ENCODE results near the gene FUT1. TPM values are rescaled to one million over a fixed set of nuclear protein-coding genes. Genes with fewer than 3 reads are reported as not detected.
A peak's percentile ranks its signal among the peaks of the same experiment; 100 is the strongest.
"Not testable (repeated sequence)": the region's sequence is repeated elsewhere in the genome, so short reads cannot be mapped to it uniquely, and the experiment has no call there.

FUT1 gene
- total and polyA plus RNA-seq, 8 donors: 6.5 to 29.7 (median 11.4) TPM

- Histone ChIP-seq H3K36me3 (no peaks in the 10 kb centered on the region), H3K9me3 (no peaks in the 10 kb centered on the region), H3K27ac (no peak overlapping the region), H3K27me3 (no peaks in the 10 kb centered on the region), H3K4me1 (no peaks in the 10 kb centered on the region), H3K4me3 (no peak overlapping the region)
- DNase-seq (no peak), FAIRE-seq (no peak), ATAC-seq (no peak)
- WGBS, 2 donors: 66 to 71% methylated on average over 8 of the region's 8 CpGs
- TF ChIP-seq, protein P1, sequence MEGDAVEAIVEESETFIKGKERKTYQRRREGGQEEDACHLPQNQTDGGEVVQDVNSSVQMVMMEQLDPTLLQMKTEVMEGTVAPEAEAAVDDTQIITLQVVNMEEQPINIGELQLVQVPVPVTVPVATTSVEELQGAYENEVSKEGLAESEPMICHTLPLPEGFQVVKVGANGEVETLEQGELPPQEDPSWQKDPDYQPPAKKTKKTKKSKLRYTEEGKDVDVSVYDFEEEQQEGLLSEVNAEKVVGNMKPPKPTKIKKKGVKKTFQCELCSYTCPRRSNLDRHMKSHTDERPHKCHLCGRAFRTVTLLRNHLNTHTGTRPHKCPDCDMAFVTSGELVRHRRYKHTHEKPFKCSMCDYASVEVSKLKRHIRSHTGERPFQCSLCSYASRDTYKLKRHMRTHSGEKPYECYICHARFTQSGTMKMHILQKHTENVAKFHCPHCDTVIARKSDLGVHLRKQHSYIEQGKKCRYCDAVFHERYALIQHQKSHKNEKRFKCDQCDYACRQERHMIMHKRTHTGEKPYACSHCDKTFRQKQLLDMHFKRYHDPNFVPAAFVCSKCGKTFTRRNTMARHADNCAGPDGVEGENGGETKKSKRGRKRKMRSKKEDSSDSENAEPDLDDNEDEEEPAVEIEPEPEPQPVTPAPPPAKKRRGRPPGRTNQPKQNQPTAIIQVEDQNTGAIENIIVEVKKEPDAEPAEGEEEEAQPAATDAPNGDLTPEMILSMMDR (IDR thresholded peaks at IDR 0.05): no peak
- intact Hi-C loops (cut with DNase I): loop anchor here (2.0 to 10.0 kb wide), 3 partner anchors 44 to 172 kb away; partner anchors contain the start of genes FTL (in 1 of the 3) and HSD17B14 (in 1 of the 3)
These were observed 40.8 kb upstream of the FUT1 start for GRCh38 chr19:48793271-48793670.

GRCh38 chr19:48787331-48787730, 34.9 kb upstream of the FUT1 start:
- intact Hi-C loops (cut with DNase I): not testable (repeated sequence)

GRCh38 chr19:48786422-48786821, 34.0 kb upstream of the FUT1 start:
- H3K27me3 ChIP-seq; H3K9me3 ChIP-seq; H3K4me1 ChIP-seq; H3K27ac ChIP-seq; ATAC-seq; H3K4me3 ChIP-seq; intact Hi-C loops (cut with DNase I); H3K36me3 ChIP-seq; DNase-seq; FAIRE-seq: not testable (repeated sequence)
- 83 to 93% methylated on average over 7 of the region's 7 CpGs for WGBS, 2 donors

More at GRCh38 chr19:48787331-48787730, 34.9 kb upstream of the FUT1 start:
- not testable (repeated sequence) for H3K4me1 ChIP-seq, H3K4me3 ChIP-seq, DNase-seq, ATAC-seq, H3K27me3 ChIP-seq, H3K9me3 ChIP-seq, H3K27ac ChIP-seq, H3K36me3 ChIP-seq, FAIRE-seq
- 81 to 88% methylated on average over 9 of the region's 9 CpGs for WGBS, 2 donors

- no peak overlapping the region for H3K4me3 ChIP-seq
- TF ChIP-seq, protein P1 (IDR thresholded peaks at IDR 0.05): peak in 2 of 4 donors; percentile 21 to 22
- FAIRE-seq (no peak), DNase-seq (no peak), ATAC-seq (peak; percentile 17 to 46 (median 29))
- H3K27ac ChIP-seq: peak overlapping the region in 2 of 4 donors; percentile 27 to 38
- H3K27me3 ChIP-seq: no peaks in the 10 kb centered on the region
- peaks cover 11 to 21% (median 12%) of the 10 kb centered on the region in 3 donors for H3K4me1 ChIP-seq
- no peaks in the 10 kb centered on the region for H3K9me3 ChIP-seq
- WGBS, 2 donors: 28 to 29% methylated on average over 5 of the region's 5 CpGs
- H3K36me3 ChIP-seq: no peaks in the 10 kb centered on the region
- intact Hi-C loops (cut with DNase I): no loop called here
These were observed 32.1 kb upstream of the FUT1 start for GRCh38 chr19:48784527-48784926.

- TF ChIP-seq, protein P1 (IDR thresholded peaks at IDR 0.05): no peak
- peak overlapping the region; percentile 62 to 91 (median 83) for H3K27ac ChIP-seq
- no peak overlapping the region for H3K4me3 ChIP-seq
- H3K36me3 ChIP-seq: no peaks in the 10 kb centered on the region
- peaks cover 17 to 26% (median 24%) of the 10 kb centered on the region in 3 donors for H3K4me1 ChIP-seq
- peak; percentile 35 to 51 (median 46) for ATAC-seq
- H3K9me3 ChIP-seq: no peaks in the 10 kb centered on the region
- peak in 4 of 6 donors; percentile 60 to 81 (median 74) for DNase-seq
- 22 to 29% methylated on average over 14 of the region's 14 CpGs for WGBS, 2 donors
- no peaks in the 10 kb centered on the region for H3K27me3 ChIP-seq
- FAIRE-seq: no peak
- intact Hi-C loops (cut with DNase I): no loop called here
These were observed 28.4 kb upstream of the FUT1 start for GRCh38 chr19:48780631-48781391.

GRCh38 chr19:48779636-48780035, 27.2 kb upstream of the FUT1 start:
- no peak overlapping the region for H3K4me3 ChIP-seq
- ATAC-seq: no peak
- H3K36me3 ChIP-seq: no peaks in the 10 kb centered on the region
- intact Hi-C loops (cut with DNase I): no loop called here
- no peaks in the 10 kb centered on the region for H3K9me3 ChIP-seq
- H3K4me1 ChIP-seq: peaks cover 18 to 29% (median 27%) of the 10 kb centered on the region in 3 donors
- no peak for DNase-seq
- no peak for FAIRE-seq
- WGBS, 2 donors: 43 to 48% methylated on average over 1 of the region's 1 CpG
- peak overlapping the region in 2 of 4 donors; percentile 85 to 91 for H3K27ac ChIP-seq
- TF ChIP-seq, protein P1 (IDR thresholded peaks at IDR 0.05): no peak
- no peaks in the 10 kb centered on the region for H3K27me3 ChIP-seq

All from pancreas (tissue), 10 donors.